ENCODE results near the gene PAPPA2. TPM values are rescaled to one million over a fixed set of nuclear protein-coding genes. Genes with fewer than 3 reads are reported as not detected.

PAPPA2 gene
- total RNA-seq, 1 donor from 2014 or later = 3.8 TPM

DNA sequence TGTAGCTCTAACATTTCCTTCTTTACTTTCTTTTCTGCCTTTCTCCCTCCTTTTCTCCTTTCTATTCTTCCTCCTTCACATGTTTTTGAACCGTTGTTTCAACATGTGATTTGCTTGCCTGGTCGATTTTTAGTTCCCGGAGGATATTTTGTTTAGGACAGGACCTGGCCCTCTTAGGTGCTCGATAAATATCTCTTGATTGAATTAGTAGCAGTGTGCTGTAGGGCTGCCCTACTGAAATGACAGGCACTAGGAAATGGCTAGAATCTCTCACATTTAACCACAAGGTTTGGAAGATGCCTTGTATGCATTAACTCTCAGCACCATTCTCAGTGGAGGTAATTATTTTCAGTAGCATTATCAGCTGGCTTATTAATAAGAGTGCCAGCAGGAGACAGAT is 305.6 kb downstream of the PAPPA2 start:
- no peak for DNase-seq

DNA sequence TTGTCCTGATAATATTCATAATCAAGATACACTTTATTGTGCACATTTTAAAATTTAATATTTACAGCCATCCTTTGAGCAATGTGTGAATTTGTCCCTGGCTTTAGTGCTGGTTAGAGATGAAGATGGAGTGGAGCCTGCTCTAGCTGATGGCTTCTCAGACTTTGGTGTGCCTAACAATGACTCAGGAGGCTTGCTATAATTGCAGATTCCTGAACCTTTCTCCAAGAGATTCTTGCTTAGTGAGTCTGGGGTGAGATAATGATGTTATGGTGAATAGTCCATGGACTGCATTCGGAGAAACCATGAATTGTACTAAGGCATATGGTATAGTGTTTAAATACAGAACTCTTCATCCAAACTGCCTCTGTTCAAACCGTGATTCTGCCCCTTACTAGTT is 307.1 kb downstream of the PAPPA2 start:
- no peak for DNase-seq

DNA sequence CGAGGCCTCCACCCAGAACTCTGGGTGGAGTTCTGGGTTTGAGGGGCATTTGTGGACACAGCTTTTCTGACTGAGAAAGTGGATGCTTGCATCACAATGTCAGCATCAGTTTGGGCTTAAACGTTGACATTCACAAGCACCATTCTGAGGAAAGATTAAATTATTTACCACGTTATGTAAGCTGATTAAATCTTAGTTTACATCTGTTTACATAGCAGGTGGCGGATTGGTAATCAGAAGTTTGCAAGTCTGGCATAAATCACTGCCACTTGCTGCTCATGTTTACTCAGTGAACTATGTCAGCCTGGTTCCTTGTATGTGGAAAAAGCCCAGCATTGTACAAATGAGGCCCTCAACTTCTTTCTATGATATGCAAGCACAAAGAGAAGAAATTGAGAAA is 310.1 kb downstream of the PAPPA2 start:
- DNase-seq = no peak

DNA sequence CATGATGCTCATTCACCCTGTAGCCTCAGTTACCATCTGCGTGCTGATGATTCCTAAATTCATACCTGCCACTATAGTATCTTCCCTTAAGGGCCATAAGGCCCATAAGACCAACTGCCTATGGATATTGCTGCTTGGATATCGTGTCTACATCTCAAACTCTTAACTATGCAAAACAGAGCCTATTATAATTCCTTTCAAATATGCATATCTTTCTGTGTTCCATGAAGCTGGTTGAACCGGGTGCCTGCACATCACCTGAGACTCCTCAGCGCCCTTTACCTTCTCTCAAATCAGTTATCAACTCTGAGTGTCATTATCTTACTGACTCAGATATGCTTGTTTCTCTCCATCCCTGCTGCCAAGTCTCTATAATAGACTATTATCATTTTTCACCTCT is 311.2 kb downstream of the PAPPA2 start:
- no peak for DNase-seq

DNA sequence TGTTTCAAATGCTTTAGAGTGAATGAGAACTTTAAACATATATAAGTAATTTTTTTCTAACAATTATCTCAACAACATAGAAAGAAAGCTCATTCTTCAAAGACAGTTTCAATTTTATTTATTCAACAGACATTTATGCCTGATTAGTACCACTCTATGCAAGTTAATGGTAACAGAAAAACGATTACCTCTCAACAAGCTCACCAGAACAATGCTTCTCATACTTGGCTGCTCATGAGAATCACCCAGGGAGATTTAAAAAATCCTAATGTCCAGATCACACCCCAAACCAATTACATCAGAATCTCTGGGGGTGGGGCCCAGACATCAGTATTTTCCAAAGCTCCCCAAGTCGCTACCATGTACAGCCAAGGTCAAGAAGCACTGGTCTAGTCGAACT is 312.4 kb downstream of the PAPPA2 start:
- no peak for DNase-seq

DNA sequence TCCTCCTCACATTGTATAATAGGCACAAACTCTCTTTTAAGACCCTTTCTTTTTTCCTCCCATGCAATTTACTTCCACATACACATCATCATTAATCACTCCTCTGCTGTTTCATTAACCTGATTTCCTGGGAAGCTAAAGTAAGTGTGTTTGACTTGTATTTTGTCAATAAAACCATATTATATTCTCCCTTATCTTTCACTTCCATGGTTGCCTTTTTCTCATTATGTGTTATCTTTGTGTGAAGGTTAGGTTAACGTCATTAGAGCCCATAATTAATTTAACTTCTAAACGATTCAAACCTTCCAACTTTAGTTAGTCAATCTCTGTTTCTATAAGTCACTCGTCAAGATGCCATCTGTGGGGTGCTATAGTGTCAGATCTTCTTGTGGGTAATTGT is 313.0 kb downstream of the PAPPA2 start:
- DNase-seq = no peak

DNA sequence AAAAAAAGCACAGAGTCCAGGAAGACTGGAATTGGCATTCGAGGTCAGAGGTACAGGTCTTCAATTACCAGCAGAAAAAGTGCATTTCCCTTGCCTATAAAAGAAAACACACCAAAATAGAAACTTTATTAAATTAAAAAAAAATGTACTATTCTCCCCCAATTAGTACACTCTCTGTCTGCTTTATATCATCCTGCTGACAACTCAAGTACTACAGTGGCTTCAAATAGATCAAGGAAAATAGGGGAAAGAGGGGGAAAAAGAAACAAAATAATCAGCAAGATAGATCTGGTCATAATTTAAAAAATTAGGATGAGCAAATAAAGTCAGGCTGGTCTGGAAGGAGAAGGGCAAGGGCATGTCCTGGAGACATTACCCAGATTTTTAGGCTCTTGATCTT is 315.1 kb downstream of the PAPPA2 start:
- no peak for DNase-seq

DNA sequence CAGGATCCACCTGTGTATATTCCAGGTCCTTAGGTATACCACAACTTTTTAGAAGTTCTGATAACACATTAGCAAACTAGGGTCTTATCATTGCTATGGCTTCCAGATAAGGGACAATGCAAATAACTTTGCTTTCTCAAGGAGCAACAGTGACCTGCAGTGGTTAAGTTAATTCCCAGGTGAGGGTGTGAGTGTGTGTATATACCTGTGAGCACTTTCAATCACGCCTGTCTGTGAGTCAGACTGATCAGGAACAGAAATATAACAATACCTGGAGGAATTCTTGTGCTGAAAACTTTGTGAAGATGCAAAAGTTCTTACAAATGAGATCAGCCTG is 317.0 kb downstream of the PAPPA2 start:
- DNase-seq = no peak

DNA sequence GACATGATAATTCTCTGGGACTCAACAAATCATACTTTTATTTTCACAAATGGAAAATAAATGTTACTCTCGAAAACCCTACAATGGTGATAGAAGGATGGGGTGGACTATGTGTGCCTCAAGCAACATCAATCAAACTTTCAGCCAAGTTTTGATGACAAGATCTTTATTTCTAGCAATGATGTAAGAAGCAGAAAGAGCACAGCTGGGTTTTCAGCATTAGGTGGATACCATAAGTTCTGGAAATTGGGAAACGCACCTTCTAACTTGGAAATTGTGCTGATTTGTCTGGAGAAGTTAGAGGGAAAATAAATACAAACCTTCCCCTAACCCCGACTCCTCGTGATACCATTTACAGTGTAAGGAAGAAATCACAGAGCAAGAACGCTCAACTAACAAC is 320.3 kb downstream of the PAPPA2 start:
- no peak for DNase-seq

DNA sequence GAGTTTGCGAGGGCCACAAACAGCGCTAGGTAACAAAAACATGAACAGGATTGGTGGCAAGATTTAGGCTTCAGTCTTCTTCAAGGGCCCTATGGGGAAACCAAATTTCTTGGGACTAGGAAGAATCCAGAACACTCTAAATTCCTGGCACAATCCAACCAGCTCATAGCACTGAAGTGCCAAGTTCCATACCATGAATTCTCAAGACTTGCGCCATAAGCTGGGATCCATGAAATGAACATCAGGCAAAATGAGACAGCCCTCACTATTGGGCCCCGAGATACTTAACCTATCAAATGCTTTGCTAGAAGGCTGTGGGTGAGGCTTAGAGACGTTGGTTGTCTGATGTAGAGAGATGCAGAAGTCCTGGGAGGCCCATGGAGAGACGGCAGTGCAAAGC is 322.1 kb downstream of the PAPPA2 start:
- no peak for DNase-seq

DNA sequence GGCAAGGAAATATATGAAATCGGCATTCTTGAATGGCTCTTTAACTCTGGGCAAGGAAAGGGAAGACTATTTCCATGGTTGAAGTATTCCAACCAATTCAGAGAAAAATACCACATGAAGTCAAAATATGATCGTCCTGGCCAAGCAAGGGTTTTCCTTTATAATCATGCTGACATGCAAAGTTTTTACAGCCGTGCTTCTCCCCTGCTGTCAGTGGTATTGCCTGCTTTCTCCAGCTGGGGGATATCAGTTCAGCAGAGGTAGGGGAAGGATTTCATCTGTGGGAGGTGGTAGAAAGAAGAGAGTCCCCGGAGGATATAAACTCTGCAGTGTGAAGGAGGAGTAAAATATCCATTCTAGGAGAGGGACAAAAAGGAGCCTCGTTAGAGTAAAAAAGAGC is 322.8 kb downstream of the PAPPA2 start:
- peak; percentile 39 for DNase-seq

DNA sequence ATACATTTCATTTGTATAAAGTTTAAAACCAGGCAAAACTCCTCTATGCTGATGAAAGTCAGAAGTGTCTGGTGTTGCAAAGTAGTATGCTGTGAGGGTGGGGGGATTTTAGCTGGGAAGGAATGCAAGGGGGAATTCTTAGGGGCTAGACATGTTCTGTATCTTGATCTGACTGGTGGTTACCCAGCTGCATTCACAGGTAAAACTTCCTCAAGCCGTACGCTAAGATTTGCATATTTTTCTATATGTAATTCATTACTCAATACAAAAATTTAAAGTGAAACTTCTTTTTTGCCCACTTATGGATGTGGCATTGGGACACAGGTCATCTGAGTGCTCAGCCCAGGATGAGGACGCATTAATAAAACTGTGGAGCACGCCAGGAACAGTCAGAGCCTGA is 323.3 kb downstream of the PAPPA2 start:
- DNase-seq = no peak

DNA sequence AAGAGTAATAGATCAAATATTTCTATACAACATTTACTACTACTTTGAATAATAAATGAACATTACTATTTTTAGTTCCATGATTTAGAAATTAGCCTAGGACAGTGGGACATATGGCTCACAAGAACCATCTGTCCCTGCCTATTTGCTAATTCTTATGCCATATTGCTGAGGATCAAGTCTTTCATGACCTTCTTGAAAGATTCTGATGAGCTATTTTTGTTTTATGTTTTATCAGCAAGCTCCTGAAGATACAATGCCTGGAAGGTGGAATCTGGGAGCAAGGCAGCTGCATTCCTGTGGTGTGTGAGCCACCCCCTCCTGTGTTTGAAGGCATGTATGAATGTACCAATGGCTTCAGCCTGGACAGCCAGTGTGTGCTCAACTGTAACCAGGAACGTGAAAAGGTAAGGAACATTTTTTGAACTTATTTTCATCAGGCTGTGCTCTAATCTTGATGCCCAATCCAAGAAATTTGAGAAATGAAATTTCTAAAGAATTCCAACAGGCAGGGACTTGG is 326.7 kb downstream of the PAPPA2 start:
- no peak for DNase-seq

DNA sequence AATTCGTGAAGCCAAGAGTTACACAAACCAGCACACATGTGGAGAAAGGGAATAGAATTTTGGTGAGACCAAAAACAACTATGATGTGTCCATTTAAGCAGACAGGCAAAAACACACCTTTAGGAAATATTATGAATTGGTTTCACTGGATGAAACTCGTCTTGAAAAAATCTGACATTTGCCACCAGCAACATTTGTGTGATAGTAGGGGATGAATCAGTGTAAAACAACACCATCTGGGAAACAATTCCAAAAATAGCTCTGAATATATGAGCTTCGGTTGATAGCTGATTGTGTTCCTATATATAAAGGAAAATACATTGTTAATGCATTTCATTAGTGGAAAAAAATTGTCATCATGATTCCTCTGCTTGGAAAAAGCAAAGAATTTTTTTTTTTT is 327.8 kb downstream of the PAPPA2 start:
- DNase-seq = no peak

DNA sequence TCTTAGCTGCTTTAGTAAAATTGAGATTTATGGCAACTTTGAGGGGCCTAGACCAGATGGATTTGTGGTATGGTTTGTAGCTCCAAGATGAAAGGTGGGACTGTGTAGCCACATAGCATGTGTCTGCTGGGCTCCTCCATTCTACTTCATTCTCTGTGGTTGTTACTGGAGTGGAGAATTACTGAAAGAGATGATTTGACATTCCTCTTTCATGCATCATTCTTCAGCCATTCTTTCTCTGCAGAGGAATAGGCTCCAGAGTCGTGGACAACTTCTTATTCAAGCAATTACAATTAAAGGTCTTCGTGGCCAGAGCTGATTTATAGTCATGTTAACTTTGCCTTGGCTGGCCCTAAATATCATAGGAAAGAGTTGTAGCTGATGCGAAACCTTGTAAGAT is 328.9 kb downstream of the PAPPA2 start:
- DNase-seq = no peak

DNA sequence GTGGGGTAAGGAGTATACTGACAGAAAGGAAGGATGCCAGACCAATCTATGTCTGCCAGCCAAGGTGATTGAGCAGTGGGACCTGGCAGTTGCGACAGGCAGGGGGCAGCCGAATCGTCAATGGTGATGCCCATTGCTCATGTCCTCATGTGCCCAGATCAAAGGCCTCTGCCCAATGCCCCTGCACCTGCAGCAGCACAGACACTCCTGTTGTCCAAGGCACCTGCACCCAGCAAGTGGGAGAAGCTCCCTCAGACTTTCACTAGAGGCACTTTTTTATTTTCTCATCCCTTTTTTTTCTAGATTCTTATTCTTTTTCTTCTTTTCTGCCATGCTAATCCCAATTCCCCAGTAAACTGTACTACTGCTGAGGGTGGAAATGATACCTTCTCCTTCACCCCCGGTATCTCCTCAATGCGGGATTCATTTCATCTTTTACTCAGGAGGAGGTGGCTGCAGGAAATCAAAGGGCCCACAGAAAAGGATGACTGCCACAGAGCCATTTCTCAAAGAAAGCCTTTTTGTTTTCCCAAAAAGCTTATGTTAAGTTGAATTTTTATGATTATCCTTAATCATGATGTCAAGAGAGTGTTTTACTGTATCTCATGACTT is 332.0 kb downstream of the PAPPA2 start:
- DNase-seq = no peak

DNA sequence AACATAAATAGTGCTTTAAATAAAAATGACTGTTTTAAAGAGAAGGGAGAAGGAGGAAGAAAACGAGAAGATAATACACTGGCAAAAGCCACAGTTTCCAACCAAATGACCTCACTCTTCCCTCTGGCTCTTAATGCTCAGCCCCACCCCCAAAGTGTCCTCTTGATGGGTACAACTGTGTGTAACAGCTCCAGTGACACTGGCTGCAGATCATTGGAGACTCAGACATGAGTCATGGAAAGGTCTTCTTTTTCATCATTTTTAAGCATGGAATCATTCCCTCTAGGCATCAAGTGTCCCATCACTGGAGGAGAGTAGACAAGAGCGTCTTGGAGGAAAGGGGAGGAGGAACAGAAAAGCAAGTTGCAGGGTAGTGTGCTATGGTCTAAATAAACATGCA is 333.0 kb downstream of the PAPPA2 start:
- DNase-seq = no peak

DNA sequence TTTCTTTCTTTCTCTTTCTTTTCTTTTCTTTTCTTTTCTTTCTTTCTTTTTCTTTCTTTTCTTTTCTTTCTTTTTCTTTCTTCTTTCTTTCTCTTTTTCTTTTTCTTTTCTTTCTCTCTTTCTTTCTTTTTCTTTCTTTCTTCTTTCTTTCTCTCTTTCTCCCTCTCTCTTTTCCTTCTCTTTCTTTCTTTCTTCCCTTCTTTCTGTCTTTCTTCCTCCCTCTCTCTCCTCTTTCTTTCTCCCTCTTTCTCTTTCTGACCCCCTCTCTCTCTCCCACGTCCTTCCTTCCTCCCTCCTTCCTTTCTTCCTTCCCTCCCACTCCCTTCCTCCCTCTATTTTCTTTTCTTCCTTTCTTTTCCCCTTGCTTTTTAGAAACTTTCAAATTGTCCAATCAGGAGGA is 333.6 kb downstream of the PAPPA2 start:
- no peak for DNase-seq

DNA sequence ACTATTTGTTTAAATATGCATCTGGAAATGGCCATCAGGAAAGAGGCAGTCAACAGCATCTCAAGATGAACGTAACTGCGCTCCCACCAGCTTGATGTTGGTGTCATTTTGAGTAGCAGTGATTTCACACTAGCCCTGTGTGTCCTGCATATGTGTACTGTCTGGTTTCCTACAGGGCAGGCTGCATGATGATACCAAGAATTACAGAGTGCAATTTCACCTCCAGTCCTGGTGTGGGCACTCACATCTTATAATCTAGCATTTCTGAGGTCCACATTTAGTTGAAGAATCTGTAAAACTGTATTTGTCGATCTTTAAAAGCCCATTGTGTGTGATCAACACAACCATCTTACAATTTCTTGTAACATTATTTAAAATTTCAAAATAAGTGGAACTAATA is 336.4 kb downstream of the PAPPA2 start:
- DNase-seq = no peak

DNA sequence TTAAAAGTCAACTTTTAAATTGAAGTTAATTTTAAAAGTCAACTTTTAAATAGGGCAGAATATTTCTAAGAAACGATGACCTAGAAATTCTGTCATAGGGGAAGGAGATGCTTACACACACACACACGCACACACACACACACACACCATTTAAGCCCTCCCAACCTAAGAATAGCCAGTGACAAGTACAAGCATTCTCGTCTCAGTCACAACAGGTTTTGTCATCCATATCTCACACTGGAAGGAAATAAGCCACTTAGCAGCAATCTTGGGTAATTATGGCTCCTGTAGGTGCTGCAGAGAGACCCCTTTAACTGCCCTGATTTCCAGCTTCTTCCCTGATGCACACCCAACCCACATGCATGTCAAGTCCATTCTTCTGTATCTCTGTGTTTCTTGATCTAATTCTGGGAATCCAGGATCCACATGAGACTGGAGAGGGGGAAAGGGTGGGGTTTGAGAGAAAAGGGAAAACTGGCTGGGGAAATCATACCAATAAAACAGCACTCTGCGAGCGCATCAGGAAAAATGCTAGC is 338.1 kb downstream of the PAPPA2 start:
- peak; percentile 22 for DNase-seq

DNA sequence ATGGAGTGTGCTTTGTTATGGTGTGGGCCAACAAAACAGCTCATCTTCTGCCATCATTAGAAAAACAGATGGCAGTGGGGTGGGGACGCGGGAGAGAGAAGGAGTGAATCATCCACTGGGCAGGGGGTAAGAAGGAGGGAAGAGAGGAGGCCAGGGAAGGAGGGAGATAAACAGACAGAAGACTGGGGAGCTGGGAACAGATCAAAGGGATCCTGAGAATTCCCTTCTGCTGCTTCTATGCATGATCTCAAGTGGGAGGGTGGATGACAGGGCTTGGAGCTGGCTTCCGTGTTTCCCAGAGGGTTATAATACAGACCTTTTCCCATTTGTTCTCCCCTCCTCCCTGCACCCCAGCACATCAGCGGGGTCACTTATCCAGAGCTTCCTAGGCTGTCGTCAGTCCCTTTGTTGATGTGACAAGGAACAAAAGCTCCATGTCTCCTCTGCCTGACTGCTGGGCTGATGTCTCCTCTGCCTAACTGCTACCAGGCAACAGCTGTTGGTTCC is 338.6 kb downstream of the PAPPA2 start:
- DNase-seq = peak; percentile 65

DNA sequence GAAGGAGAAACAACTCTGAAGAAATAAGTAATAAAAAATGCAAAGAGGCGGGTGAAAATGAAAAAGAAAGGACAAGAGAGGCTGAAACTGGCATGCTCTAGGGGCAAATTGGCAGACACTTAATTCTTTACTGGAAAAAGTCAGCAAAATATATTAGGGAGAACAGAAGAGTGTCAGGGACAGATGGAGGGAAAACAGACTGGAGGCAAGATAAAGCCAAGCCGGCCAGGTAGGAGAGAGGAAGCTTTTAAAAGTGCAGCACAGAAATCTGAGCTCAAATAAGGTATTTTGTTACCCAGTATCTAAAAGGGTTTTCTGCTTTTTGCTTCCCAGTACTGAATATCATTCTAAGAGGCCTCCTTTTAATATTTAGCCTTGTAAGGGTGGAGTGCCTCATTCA is 339.3 kb downstream of the PAPPA2 start:
- DNase-seq = no peak

DNA sequence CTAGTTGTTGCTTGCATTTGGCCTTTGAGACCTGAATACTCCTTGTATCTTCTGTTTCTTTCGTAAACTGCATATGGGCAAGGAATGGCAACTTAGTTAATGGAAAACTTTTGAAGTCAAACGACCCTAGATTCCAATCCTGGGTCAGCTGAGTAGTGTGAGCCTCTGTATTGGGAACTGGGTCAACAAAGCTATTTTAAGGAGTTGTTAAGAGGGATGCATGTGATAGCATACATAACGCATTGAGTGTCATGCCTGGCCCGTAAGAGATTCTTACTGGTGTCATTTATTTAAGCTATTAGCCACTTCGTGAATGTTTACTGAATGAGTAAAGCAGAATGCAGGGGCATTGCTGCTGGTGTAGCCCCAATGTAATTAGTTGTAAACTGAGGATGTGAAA is 340.1 kb downstream of the PAPPA2 start:
- no peak for DNase-seq

DNA sequence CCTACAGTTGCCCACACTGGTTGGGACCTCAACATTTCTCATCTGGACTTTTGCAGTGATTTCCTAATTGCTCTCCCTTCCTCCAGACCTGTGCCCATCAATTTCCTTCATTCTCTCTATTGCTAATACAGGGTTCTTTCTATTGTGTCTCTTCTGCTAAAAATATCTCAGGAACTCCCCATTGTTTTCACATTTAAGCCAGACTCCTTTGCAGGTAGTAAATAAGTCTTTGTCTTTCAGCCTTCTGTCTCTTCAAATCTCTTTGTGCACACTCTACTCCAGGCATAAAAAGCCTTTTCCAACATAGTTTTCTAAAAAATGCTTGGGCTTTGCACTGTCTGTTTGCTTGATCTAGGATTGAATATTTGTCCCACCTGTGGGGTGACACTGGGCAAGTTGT is 340.6 kb downstream of the PAPPA2 start:
- no peak for DNase-seq

DNA sequence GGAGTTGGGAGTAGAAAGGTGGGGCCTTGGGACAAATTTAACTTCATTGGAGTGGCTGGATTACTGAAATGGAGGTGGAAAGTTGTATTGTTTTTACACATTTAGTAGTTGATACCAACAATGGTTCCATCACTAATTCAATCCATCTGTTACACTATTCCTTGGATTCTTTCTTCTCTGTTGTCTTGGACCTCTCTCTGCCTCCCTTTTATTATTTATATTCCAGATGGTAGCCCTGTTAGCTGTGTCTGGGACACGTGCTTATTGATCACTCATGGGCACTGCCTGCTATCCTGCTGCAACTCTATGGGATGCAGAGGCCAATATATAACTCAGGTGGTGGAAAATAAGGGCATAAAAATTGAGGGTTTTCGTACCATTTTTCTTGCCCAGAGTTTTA is 346.3 kb downstream of the PAPPA2 start:
- DNase-seq = no peak
